K562 (cell line): ENCODE data around the gene PPCDC. TPM values are rescaled to one million over a fixed set of nuclear protein-coding genes. Genes with fewer than 3 reads are reported as not detected.

Experiments
- ARID1B ChIP-seq: fragments of 450-650 bp; IDR thresholded peaks from 2 replicates; pipeline ENCODE4 v1.6.1; 2016; ENCODE audit warnings: antibody characterized with exemption, mild to moderate bottlenecking, inconsistent platforms
- DDX20 ChIP-seq: fragments of 450-650 bp; IDR thresholded peaks from 2 replicates; pipeline ENCODE4 v1.6.1; 2016; ENCODE audit warnings: missing genetic modification characterization, low read depth, mild to moderate bottlenecking, missing compliant biosample characterization, moderate library complexity
- FOXM1 ChIP-seq, 2 experiments: fragments of 450-650 bp in 1 of 2; sonication (generic) in 1 of 2; formaldehyde crosslinking in 1 of 2; IDR thresholded peaks; 2 replicates each; pipeline versions ENCODE4 v1.6.1 to v1.9.0; 2017 to 2022; ENCODE audit warnings: low read depth in 2 of 2, mild to moderate bottlenecking in 2 of 2, missing genetic modification reagents in 1 of 2, moderate library complexity in 1 of 2
- GTF2F1 ChIP-seq: IDR thresholded peaks from 2 replicates; pipeline ENCODE4 v1.6.1; 2011; ENCODE audit warnings: low read depth, low read length, improper control_type of control experiment
- KAT7 ChIP-seq: sonication (generic); formaldehyde crosslinking; IDR thresholded peaks from 2 replicates; pipeline ENCODE4 v1.8.0; 2022; ENCODE audit warnings: missing genetic modification reagents, mild to moderate bottlenecking, borderline replicate concordance
- MITF ChIP-seq: IDR thresholded peaks from 2 replicates; pipeline ENCODE4 v1.6.1; 2014; ENCODE audit warnings: antibody characterized with exemption
- NBN ChIP-seq: fragments of 450-650 bp; IDR thresholded peaks from 2 replicates; pipeline ENCODE4 v1.6.1; 2016; ENCODE audit warnings: low read depth, mild to moderate bottlenecking
- NR2F6 ChIP-seq: fragments of 450-650 bp; formaldehyde crosslinking; IDR thresholded peaks from 2 replicates; pipeline ENCODE4 v1.4.0; 2020; ENCODE audit warnings: mild to moderate bottlenecking
- RB1 ChIP-seq: fragments of 450-650 bp; IDR thresholded peaks from 2 replicates; pipeline ENCODE4 v1.6.1; 2017; ENCODE audit warnings: low read depth, mild to moderate bottlenecking
- SMARCC2 ChIP-seq: fragments of 450-650 bp; IDR thresholded peaks from 2 replicates; pipeline ENCODE4 v1.6.1; 2017; ENCODE audit warnings: antibody characterized with exemption, moderate library complexity, mild to moderate bottlenecking, low read depth
- SNIP1 ChIP-seq: fragments of 450-650 bp; IDR thresholded peaks from 2 replicates; pipeline ENCODE4 v1.7.1; 2017; ENCODE audit warnings: low read depth, mild to moderate bottlenecking
- TEAD4 ChIP-seq, 2 experiments: sonication (generic) in 1 of 2; formaldehyde crosslinking in 1 of 2; IDR thresholded peaks; 2 replicates each; pipeline versions ENCODE4 v1.6.1 to v1.8.0; 2012 to 2022; ENCODE audit warnings: borderline replicate concordance in 1 of 2, inconsistent platforms in 1 of 2, low read length in 1 of 2, mild to moderate bottlenecking in 1 of 2, missing genetic modification reagents in 1 of 2
- TOE1 ChIP-seq, 2 experiments: fragments of 450-650 bp in 1 of 2; sonication (generic) in 1 of 2; formaldehyde crosslinking in 1 of 2; IDR thresholded peaks; 2 replicates each; pipeline versions ENCODE4 v1.7.1 to v1.8.0; 2016 to 2022; ENCODE audit warnings: borderline replicate concordance in 2 of 2, mild to moderate bottlenecking in 2 of 2, antibody characterized with exemption in 1 of 2, inconsistent platforms in 1 of 2, low read depth in 1 of 2, missing genetic modification reagents in 1 of 2, moderate library complexity in 1 of 2
- ZBTB12 ChIP-seq: fragments of 250-450 bp; sonication (Bioruptor Pico); IDR thresholded peaks from 2 replicates; pipeline ENCODE4 v1.4.0; 2020
- ZBTB7A ChIP-seq: IDR thresholded peaks from 2 replicates; pipeline ENCODE4 v1.6.1; 2011; ENCODE audit warnings: low read depth, mild to moderate bottlenecking, low read length, moderate library complexity, borderline replicate concordance; ENCODE audit not compliant: control insufficient read depth
- ZC3H4 ChIP-seq: sonication (generic); formaldehyde crosslinking; IDR thresholded peaks from 2 replicates; pipeline ENCODE4 v1.9.0; 2021; ENCODE audit warnings: missing genetic modification reagents, borderline replicate concordance
- ZNF224 ChIP-seq: sonication (generic); formaldehyde crosslinking; IDR thresholded peaks from 2 replicates; pipeline ENCODE4 v1.8.0; 2022; ENCODE audit warnings: mild to moderate bottlenecking, missing genetic modification reagents
- ZSCAN29 ChIP-seq: fragments of 450-650 bp; IDR thresholded peaks from 2 replicates; pipeline ENCODE4 v1.6.1; 2017
- polyA plus RNA-seq, 8 experiments: library from polyadenylated mRNA; depleted of rRNA in 4 of 8; stranded (reverse) in 5 of 8; unstranded in 3 of 8; fragments of >200 nt; fragmentation: Nextera tagmentation in 2 of 8; fragmentation: Illumina TruSeq in 1 of 8; extraction: Ambion mirVana in 2 of 8; extraction: Trizol in 1 of 8; gene quantifications; 2 replicates each; pipeline versions ENCODE4 v1.2.1 to v1.2.3, GENCODE V29; 2011 to 2014; ENCODE audit warnings: inconsistent platforms in 1 of 8, missing spikeins in 1 of 8
- total RNA-seq, 7 experiments: library from RNA; depleted of rRNA in 6 of 7; stranded (reverse); fragments of >200 nt in 6 of 7; fragmentation: Illumina TruSeq in 2 of 7; extraction: Trizol in 2 of 7; gene quantifications; 2 replicates each; pipeline versions ENCODE4 v1.2.1 to v1.2.3, GENCODE V29; 2011 to 2021; ENCODE audit warnings: low replicate concordance in 1 of 7
- TF ChIP-seq, protein P1 (sequence below): fragments of 450-650 bp; IDR thresholded peaks from 2 replicates; pipeline ENCODE4 v1.6.1; 2017; ENCODE audit warnings: mild to moderate bottlenecking, moderate library complexity
- TF ChIP-seq, protein P2 (sequence below), 2 experiments: fragments of 450-650 bp; conservative IDR thresholded peaks; 2 replicates each; pipeline ENCODE4 v1.6.1; 2017; ENCODE audit warnings: mild to moderate bottlenecking in 2 of 2, moderate library complexity in 2 of 2

The PPCDC gene
- total and polyA plus RNA-seq, 9 of the 15 experiments (the other 6 are each of a cell fraction or from before 2014, with no cell fraction given) = 10.9 to 53.6 (median 16.7) TPM

- no peak for TF ChIP-seq NR2F6 (CRISPR knock-in tag)
- TF ChIP-seq SMARCC2 = 0 out of 2 replicates have a peak, but pooled peaks have one; percentile 22
- TF ChIP-seq ZNF224 (CRISPR knock-in tag) = no peak
- TF ChIP-seq ZC3H4 (CRISPR knock-in tag) = no peak
- 0 out of 2 replicates have a peak, but pooled peaks have one; percentile 75 for TF ChIP-seq KAT7 (CRISPR knock-in tag)
- TF ChIP-seq ZBTB12 = no peak
- TF ChIP-seq NBN = no peak
- no peak for TF ChIP-seq ZSCAN29
- no peak for TF ChIP-seq SNIP1
- TF ChIP-seq TEAD4 (IDR thresholded peaks at IDR 0.05; ENCODE audit: low read length) = 0 out of 2 replicates have a peak, but pooled peaks have one; percentile 17
- TF ChIP-seq TEAD4 (CRISPR knock-in tag; IDR thresholded peaks at IDR 0.05; ENCODE audit: borderline replicate concordance) = no peak
- no peak for TF ChIP-seq GTF2F1
- peak; percentile 61; the same call in 1 of the 2 replicates for TF ChIP-seq ZBTB7A
- TF ChIP-seq MITF = no peak; the same call in 1 of the 2 replicates
- no peak for TF ChIP-seq FOXM1 (IDR thresholded peaks at IDR 0.05; ENCODE audit: low read depth)
- no peak for TF ChIP-seq FOXM1 (CRISPR knock-in tag; IDR thresholded peaks at IDR 0.05; ENCODE audit: low read depth)
- peak; percentile 68 for TF ChIP-seq ARID1B
- no peak for TF ChIP-seq TOE1 (IDR thresholded peaks at IDR 0.05; ENCODE audit: borderline replicate concordance)
- TF ChIP-seq TOE1 (CRISPR knock-in tag; IDR thresholded peaks at IDR 0.05; ENCODE audit: borderline replicate concordance, low read depth) = no peak
- no peak for TF ChIP-seq DDX20
- TF ChIP-seq, protein P1, sequence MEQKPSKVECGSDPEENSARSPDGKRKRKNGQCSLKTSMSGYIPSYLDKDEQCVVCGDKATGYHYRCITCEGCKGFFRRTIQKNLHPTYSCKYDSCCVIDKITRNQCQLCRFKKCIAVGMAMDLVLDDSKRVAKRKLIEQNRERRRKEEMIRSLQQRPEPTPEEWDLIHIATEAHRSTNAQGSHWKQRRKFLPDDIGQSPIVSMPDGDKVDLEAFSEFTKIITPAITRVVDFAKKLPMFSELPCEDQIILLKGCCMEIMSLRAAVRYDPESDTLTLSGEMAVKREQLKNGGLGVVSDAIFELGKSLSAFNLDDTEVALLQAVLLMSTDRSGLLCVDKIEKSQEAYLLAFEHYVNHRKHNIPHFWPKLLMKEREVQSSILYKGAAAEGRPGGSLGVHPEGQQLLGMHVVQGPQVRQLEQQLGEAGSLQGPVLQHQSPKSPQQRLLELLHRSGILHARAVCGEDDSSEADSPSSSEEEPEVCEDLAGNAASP = no peak
- peak; percentile 37; the same call in 1 of the 2 replicates for TF ChIP-seq RB1
- TF ChIP-seq, protein P2, sequence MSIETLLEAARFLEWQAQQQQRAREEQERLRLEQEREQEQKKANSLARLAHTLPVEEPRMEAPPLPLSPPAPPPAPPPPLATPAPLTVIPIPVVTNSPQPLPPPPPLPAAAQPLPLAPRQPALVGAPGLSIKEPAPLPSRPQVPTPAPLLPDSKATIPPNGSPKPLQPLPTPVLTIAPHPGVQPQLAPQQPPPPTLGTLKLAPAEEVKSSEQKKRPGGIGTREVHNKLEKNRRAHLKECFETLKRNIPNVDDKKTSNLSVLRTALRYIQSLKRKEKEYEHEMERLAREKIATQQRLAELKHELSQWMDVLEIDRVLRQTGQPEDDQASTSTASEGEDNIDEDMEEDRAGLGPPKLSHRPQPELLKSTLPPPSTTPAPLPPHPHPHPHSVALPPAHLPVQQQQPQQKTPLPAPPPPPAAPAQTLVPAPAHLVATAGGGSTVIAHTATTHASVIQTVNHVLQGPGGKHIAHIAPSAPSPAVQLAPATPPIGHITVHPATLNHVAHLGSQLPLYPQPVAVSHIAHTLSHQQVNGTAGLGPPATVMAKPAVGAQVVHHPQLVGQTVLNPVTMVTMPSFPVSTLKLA (conservative IDR thresholded peaks at IDR 0.05) = no peak; a peak in 1 of 4 replicates
Observed at GRCh38 chr15:75042730-75043508, 19.5 kb downstream of the PPCDC start (continued).
